GM06990 (cell line): Measurements from ENCODE around the gene PKD1L1.

Experiments
- DNase-seq: peaks from one replicate; pipeline ENCODE4 v3.0.0-alpha.2; 2011; ENCODE audit not compliant: insufficient read length; ENCODE audit errors: extremely low read depth
- H3K27me3 ChIP-seq: replicated peaks from 2 replicates; pipeline ENCODE4 v1.6.0; 2011; ENCODE audit warnings: low read length; ENCODE audit not compliant: control insufficient read depth, insufficient read depth
- H3K36me3 ChIP-seq: 2 replicates; pipeline ENCODE4 v1.5.1; 2011; ENCODE audit warnings: low read length; ENCODE audit not compliant: control insufficient read depth, insufficient read depth
- H3K4me3 ChIP-seq: replicated peaks from 2 replicates; pipeline ENCODE4 v1.5.1; 2011; ENCODE audit warnings: low read depth, mild to moderate bottlenecking, control low read depth, low read length
- CTCF ChIP-seq: IDR thresholded peaks from 2 replicates; pipeline ENCODE4 v1.5.1; 2011; ENCODE audit warnings: low read length, control low read depth, mild to moderate bottlenecking, inconsistent platforms; ENCODE audit not compliant: insufficient read depth, poor library complexity, severe bottlenecking

PKD1L1 gene

GRCh38 chr7:47952224-47952623 lies 4.0 kb upstream of the PKD1L1 start:
- no peak for DNase-seq
- no peak overlapping the region for H3K4me3 ChIP-seq
- H3K36me3 ChIP-seq: no peaks in the 10 kb centered on the region; the same call in 1 of the 2 replicates
- no peak for TF ChIP-seq CTCF
- no peaks in the 10 kb centered on the region for H3K27me3 ChIP-seq

- no peaks in the 10 kb centered on the region; the same call in 1 of the 2 replicates for H3K36me3 ChIP-seq
- TF ChIP-seq CTCF: no peak
- DNase-seq: no peak
- no peak overlapping the region for H3K4me3 ChIP-seq
- H3K27me3 ChIP-seq: no peaks in the 10 kb centered on the region
These were observed 3.1 kb upstream of the PKD1L1 start for GRCh38 chr7:47951374-47951773.

GRCh38 chr7:47950714-47951113 lies 2.4 kb upstream of the PKD1L1 start:
- no peak overlapping the region for H3K4me3 ChIP-seq

GRCh38 chr7:47949703-47950102 lies 1.4 kb upstream of the PKD1L1 start:
- no peaks in the 10 kb centered on the region; the same call in 1 of the 2 replicates for H3K36me3 ChIP-seq
- no peaks in the 10 kb centered on the region for H3K27me3 ChIP-seq
- H3K4me3 ChIP-seq: no peak overlapping the region
- no peak for TF ChIP-seq CTCF
- no peak for DNase-seq

More at GRCh38 chr7:47950714-47951113, 2.4 kb upstream of the PKD1L1 start:
- no peaks in the 10 kb centered on the region for H3K27me3 ChIP-seq
- H3K36me3 ChIP-seq: no peaks in the 10 kb centered on the region; the same call in 1 of the 2 replicates
- no peak for TF ChIP-seq CTCF
- DNase-seq: no peak

GRCh38 chr7:47947355-47947749 lies 914 bp downstream of the PKD1L1 start:
- DNase-seq: no peak
- H3K4me3 ChIP-seq: no peak overlapping the region
- TF ChIP-seq CTCF: no peak
- no peaks in the 10 kb centered on the region for H3K36me3 ChIP-seq
- no peaks in the 10 kb centered on the region for H3K27me3 ChIP-seq
